GM12872 (cell line): Measurements from ENCODE around the gene SPON1.

Experiments
- CTCF ChIP-seq: IDR thresholded peaks from 3 replicates; pipeline ENCODE4 v1.5.1; 2011; ENCODE audit warnings: low read depth, mild to moderate bottlenecking, low read length, moderate library complexity; ENCODE audit not compliant: insufficient read depth

The SPON1 gene

GRCh38 chr11:14300661-14301304 lies 338.3 kb downstream of the SPON1 start:
- TF ChIP-seq CTCF: peak; percentile 88

- no peak for TF ChIP-seq CTCF
These were observed 342.1 kb downstream of the SPON1 start for GRCh38 chr11:14304601-14305000.

GRCh38 chr11:14305649-14306048 lies 343.1 kb downstream of the SPON1 start:
- TF ChIP-seq CTCF: no peak

- peak; percentile 54 for TF ChIP-seq CTCF
These were observed 344.0 kb downstream of the SPON1 start for GRCh38 chr11:14306481-14306880.

- peak; percentile 70 for TF ChIP-seq CTCF
These were observed 345.8 kb downstream of the SPON1 start for GRCh38 chr11:14308114-14308896.

GRCh38 chr11:14308897-14309387 lies 346.4 kb downstream of the SPON1 start:
- TF ChIP-seq CTCF: no peak

GRCh38 chr11:14309425-14310192 lies 347.1 kb downstream of the SPON1 start:
- TF ChIP-seq CTCF: no peak
